HG03095 (cell line): ENCODE results near the gene CLPTM1L.
"Not testable (repeated sequence)": the region's sequence is repeated elsewhere in the genome, so short reads cannot be mapped to it uniquely, and the experiment has no call there.

Experiments used
- ATAC-seq: cut with Tn5 transposase; IDR thresholded peaks from one replicate; pipeline ENCODE4 v1.9.1; 2021; ENCODE audit warnings: moderate library complexity; ENCODE audit not compliant: unreplicated experiment

CLPTM1L gene

DNA sequence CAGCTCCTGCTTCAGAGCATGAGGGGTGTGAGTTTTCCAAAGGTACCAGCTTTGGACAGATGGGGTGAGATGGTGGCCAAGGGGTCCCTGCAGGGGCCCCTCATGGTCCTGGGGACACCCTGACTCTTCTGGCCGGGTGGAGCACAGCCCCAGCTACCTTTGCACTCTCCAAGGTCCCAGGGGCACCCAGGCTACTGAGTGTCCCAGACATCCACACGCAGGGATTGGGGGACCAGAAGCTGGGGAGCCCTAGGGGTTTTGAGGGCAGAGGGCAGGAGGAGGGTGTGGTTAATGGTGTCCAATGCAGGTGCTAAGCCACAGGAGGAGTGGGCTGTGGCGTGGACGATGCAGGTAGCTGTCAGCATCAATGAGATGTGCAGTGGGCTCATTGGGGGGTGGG is 16.0 kb upstream of the CLPTM1L start:
- no peak for ATAC-seq

DNA sequence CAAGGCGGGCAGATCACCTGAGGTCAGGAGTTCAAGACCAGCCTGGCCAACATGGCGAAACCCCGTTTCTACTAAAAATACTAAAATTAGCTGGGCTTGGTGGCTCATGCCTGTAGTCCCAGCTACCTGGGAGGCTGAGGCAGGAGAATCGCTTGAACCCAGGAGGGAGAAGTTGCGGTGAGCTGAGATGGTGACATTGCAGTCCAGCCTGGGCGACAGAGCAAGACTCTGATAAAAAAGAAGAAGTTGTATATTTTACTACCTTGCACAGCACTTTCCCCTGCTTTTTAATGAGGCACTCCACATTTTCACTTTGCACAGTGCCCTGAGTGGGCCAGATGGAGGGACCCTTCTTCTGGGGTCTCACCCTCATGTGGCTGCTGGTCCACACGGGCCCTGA is 15.5 kb upstream of the CLPTM1L start:
- not testable (repeated sequence) for ATAC-seq

DNA sequence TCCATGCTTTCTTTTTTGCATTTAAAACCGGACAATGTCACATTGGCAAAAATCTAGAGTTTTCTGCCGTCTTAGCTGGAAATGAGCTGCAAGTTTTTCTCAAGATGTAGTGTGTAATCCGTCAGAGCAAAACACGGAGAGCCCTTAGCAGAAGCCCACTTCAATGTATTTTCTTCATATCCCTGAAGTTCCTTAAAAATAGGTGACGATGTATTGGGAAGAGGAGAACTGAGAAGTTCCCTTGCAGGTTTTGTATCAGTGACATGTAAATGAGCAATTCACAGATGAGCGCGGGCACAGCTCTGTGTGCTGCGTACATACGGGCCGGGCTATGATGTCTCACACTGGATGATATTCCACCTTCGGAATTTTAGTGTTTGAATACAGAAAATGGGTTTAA is 14.8 kb upstream of the CLPTM1L start:
- ATAC-seq: no peak

DNA sequence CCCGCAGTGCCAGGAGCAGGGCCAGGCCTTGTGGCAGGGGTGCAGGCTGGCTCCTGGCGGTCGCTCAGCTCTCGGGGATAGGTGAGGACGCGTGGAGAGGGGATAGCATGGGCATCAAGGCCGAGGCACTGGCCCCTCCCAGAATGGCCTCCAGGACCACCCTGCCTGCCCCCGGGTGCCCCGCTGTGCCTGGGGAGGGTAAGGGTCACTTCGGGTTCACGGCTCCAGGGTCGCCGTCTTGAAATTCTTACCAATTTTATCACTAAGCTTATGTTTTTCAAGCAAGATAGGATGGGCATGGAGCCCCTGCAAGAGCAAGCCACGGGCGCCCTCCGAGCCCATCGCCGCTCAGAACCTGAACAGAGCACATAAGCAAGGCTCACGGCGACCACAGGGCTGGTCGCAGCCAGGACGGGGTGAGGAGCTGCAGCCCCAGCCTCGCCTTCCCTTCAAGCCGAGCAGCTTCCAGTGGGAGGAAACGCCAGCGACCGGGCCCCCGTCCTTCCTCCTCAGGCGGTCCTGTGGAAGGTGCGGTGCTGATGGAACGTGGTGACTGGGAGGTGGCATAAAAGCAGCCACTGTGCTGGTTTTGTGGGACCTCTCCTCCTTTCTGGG is 14.2 kb upstream of the CLPTM1L start:
- ATAC-seq: no peak

DNA sequence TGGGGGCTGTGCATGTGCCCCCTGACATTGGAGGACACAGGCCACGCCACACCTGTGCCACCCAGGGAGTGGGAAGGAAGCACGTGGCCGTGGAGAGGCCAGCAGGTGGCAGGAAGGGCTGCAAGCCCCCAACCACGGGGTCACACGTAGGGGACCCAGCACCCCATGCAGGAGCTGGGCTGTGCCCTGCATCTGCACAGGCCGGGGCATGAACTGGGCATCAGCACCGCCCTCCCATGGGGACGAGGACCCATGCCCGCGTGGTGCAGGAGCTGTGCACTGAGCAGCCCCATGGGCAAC is 13.8 kb upstream of the CLPTM1L start:
- no peak for ATAC-seq

DNA sequence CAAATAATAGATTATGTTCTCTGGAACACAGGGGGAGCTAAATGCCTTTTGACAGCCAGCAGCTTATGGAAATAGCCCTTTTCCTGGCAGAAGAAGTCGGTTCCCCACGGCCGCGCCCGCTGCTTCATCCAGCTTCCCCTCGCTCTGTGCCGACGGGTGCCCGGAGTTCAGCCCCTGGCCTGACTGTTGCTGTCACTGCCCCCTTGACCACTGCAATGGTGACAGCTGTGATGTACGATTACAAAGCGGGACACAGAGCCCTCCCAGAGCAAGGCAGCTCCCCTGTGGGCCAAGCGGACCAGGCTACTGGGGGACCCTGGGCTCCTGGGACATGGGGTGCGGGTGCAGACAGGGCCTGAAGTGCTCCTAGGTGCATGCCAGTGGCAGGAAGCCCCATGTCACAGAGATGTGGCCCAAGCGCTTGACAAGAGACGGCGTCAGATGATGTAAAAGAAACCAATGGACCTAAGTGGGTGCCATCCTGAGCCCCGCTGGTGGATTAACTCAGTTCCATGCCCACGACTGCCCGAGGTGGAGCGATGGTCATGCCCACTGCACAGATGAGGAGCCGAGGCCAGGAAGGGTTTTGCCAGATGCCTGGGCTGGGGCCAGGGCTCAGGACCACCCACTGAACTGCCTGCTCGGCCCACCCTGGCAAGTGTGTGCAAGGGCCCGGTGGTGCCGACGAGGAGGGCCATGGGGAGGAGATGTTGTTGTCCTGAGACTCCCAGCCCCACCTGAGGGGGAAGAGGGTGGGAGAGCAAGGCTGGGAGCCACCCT is 13.2 kb upstream of the CLPTM1L start:
- no peak for ATAC-seq

DNA sequence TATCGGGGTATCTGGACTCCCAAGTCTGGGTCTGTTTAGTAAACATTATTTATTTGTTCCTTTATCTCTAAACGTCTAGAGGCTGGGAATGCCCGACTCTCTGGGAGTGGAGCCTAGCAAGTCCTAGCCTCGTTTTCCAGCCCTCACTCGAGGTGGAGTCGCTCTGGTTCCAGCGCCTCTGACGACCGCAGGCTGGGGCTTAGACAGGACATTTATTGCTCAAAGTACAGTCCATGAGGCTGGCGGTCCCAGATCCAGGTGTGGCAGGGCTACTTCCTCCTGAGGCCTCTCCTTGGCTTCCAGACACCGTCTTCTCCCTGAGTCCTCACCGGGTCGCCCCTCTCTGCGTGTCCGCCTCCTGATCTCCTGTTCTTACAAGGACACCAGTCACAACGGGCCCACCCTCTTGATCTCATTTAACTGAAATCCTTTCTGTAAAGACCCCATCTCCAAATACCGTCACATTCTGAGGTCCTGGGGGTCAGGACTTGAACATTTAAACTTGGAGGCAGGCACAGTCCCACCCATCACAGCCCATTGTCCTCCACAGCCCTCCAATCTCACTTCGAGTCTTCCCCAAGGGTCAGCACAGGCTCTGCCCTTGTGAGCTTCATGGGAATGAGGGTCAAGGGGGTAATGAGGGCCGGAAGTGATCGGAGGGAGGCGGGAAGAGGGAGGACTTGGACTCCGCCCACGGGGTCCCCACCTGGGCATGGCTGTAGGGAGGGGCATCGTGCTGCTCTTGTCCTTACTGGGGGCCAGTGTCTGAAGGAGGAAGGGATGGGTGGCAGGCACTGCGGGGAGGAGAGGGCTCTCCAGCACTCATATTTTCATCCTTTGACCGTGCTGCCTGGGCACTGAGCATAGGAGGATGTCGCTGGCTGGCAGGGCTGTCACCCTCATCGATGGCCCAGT is 12.2 kb upstream of the CLPTM1L start:
- no peak for ATAC-seq

DNA sequence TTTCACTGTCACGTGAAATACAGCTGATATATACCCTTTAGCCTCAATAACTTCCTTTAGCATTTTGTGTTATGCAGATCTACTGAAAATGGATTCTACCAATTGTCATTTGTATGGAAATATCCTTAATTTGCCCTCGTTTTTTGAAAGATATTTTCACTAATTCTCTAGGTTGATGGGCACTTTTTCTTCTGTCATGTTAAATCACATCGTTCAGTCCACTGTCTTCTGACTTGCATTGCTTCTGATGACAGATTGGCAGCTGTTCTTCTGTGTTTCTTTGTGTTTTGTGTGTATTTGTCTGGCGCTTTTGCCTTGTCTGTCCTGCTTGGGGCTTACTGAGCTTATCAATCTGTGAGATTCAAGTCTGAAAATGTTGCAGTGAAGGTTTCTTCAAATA is 9.7 kb upstream of the CLPTM1L start:
- ATAC-seq: no peak

DNA sequence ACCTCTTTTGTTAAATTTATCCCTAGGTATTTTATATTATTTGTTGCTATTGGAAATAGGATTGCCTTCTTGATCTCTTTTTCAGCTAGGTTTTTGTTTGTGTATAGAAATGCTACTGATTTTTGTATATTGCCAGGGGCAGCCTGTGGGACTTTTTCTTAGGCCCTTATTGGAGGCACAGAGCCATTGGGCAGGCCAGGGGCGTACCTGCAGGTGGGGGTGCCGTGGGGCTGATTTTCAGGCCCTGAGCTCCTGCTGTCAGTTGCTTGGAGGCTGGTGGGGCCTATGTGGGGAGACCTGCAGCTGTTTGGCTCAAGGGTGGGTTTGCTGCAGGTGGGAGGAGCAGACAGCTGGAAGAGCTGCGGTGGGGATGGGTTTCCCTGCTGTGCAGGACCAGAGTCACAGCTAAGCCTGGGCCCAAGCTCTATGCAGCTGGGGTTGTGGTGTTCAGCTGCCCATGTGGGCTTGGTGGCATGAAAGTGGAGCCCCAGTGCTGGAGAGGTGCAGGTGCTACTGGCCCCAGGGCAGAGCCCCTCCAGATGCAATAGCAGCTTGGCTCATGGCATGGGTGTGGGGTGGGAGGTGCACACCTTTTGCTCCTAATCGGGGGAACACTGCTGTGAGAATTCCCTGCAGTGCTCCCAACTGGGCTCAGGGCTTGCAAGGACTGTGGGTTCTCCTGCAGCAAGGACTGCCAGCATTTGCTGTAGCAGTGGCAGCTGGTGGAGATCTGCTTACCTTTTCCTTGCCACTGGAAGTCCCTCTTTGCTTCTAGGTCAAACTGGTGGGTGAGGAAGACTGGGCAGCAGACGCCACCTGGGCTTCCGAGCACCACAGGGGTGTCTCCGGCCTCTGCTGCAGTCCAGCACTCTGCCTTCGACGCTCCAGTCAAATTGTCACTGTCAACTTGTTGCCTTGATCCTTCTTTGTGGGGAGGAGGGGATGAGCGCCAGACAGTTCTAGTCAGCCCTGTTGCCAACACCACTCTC is 7.6 kb upstream of the CLPTM1L start:
- ATAC-seq: no peak

DNA sequence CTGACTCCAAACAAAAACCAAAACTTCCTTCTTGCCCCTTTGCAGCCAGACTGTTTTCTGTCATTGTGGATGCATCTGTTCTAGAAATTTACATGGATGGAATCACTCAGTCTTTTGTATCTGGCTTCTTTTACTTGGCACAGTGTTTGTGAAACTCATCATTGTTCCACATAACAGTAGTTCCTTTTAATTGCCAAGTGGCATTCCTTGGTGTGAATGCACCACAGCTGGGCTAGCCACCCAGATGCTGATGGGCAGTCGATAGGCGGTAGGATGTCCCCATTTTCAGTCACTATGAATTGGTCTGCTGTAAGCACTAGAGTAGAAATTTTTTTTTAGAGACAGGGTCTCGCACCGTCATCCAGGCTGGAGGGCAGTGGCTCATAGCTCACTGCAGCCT is 6.3 kb upstream of the CLPTM1L start:
- ATAC-seq: no peak

DNA sequence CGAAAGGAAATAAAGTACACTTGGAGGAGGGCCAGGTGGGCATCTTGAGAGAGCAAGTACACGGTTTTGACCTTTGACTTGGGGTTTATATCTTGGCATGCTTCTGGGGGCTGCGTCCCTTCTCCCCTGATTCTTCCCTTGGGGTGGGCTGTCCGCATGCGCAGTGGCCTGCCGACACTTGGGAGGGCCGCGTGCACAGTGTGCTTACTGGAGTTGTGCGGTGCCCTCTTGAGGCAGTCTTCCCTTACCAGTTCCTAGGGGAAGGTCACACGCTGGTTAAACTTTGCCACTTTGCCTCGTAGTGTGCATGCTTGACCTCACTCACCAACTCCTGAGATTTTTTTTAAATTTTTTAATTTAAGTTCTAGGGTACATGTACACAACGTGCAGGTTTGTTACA is 4.3 kb upstream of the CLPTM1L start:
- ATAC-seq: no peak

DNA sequence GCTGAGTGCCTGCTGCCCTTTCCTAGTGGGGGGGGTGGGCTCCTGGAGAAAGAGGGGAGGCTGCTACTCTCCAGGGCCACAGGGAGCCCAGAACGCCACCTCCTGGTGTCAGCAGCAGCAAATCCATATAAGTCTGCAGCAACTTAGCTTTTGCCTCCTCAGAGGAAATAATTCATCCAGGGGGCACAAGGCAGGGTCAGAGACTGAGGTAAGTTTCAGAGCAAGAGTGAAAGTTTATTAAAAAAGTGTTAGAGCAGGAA is 4.0 kb upstream of the CLPTM1L start:
- ATAC-seq: no peak

DNA sequence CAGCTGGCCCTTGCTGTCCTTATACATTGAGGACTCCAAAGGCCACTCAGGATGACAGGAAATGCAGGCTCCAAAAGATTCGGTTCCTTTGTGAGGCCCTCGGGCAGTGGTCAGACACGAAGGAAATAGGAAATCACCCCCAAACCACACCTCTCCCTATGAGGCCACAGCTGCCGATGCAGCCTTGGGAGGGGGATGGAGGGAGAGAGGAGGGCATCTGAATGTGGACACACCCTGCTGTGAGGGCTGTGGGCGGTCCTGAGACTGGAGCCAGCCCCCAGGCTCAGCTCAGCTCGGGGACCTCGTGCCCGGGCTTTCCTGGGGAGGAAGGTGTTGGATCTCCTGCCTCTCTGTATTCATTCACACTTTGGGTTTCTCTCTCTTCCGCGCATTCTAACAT is 2.7 kb upstream of the CLPTM1L start:
- no peak for ATAC-seq

DNA sequence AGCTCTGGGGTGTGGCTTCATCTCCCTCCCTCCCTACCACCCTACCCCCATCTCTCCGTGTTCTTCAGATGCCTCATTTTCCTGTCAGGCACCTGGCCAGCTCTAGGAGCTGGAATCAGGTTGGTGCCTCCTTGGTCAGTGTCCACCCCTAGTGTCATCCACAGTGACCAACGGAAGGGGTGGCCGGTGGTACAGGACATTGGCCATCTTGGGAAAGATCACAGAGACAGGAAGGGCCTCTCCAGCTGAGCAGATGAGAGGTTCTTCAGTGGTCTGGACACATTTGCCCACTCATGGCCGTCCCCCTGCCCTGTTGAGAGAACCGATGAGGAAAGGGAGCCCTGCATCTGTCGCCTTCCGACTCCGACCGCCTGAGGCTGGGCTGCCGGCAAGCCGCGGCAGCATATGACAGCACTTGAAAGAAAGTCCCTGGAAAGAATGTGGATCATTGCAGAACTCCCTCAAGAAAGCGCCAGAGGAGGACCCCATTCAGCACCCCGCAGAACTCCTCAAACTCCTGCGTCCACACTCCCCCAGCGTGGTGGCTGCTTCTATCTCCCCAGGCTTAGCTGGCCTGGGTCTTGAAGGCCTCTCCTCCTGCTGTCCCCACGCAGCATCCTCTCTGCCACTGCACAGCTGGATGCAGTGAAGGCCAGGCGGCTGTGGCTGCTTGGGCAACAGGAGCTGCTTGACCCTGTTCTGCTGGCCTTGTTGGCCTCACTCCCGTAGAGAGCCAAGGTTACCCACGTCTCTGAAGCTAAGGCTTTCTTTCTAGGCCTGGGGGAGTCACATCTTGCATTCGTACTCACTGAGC is 1.9 kb upstream of the CLPTM1L start:
- ATAC-seq: no peak

DNA sequence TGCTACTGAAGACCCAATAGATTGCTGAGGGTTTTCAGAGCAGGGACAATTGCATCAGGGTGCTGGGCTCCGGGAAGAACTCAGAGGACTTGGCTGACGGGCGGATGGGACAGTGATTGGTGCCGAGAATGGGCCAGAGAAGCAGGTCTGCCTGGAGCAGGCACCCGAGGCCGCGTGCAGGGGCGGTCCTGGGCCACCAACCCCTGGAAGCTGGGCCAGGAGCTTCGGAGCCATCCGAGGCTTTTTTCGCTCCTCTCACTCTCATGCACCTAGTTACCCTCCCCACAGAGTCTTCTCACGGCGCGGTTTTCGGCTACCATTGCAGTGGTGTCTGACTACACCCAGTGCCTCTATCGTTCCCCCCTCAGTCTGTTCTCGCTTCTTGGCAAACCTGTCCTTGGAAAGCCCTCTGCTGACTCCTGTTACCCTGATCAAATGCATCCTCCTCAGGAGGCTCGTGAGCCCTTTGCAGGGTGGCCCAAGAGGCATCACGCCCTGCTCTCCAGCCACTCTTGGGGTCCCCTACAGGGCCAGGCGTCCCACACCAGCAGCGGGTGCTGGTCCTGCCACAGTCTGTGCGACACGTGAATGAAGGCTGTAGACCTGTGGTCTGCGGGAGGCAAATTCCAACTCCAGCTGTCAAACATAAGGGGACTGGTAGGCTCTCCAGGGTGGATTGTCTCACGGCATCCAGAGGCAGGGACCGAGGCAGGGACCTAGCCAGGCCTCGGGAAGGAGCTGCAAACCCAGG is 1.2 kb upstream of the CLPTM1L start:
- ATAC-seq: no peak

DNA sequence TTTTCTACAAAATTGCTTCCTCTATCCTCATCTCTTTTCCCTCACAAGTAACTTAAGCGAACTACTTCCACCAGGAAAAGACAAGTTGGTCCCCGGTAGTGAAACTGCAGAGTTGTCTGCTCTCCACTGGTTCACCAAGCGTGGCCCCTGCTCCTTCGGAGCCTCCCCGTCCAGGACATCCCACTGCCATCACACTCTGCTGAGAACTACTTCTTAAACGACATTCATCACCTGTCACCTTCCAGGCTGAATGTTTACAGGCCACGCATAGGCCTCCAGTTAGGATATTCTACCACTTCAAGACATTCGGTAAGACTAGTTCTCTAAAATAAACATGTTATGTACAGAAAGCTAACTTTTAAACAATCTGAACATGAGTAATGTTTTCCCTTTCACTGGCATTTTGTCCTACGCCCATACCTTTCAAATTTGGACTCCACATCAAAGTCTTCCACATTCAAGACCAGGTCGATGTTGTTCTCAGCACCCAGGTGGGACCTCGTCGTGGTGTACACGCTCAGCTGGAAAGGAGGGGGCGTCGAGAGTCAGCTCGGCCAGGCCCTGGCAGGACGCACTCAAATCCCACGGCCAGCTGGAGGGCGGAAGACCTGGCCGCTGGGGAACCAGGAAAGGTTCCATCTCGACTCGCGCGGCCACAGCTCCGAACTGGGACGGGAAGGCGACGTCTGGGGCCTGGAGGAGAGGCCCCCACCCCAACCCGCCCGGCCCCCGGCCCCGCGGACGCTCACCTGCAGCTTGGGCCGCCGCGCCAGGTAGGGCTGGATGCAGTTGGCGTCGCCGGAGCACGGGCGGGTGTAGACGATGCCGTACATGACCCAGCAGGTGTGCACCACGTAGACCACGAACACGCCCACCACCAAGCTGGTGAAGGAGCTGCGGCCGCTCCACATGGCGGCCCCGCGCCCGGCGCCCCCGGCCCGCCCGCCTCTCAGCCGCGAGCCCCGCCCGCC is 683 bp downstream of the CLPTM1L start:
- ATAC-seq: peak; percentile 9

DNA sequence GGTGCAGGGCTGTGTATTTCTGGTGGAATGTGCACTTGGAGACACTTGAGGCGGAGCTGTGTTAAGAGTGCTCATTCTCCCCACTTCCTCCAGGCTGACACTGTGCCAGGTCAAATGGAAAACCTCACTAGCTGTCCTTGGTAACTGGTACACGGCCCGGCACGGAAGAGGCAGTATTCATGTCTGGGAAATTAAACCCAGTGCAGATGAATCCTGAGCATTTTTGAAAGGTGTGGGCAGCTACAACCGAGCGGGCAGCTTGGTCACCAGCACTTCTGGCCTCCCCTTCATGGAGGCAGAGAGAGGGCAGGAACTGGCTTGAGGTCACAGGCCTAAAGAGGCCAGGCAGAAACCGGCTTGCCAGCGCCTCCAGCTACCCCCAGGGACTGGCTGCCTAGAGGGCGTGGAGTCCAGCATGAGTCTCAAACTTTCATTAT is 1.6 kb downstream of the CLPTM1L start:
- no peak for ATAC-seq

DNA sequence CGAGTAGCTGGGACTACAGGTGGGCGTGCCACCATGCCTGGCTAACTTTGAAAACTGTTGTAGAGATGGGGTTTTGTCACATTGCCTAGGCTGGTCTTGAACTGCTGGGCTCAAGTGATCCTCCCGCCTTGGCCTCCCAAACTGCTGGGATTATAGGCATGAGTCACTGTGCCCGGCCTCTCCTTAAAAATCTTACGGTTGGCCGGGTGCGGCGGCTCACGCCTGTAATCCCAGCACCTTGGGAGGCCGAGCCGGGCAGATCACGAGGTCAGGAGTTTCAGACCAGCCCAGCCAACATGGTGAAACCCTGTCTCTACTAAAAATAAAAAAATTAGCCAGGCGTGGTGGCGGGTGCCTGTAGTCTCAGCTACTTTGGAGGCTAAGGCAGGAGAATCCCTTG is 2.2 kb downstream of the CLPTM1L start:
- ATAC-seq: not testable (repeated sequence)
